SK-N-SH (cell line): ENCODE data around the gene ADAMTSL1. TPM values are rescaled to one million over a fixed set of nuclear protein-coding genes. Genes with fewer than 3 reads are reported as not detected.
"Not testable (repeated sequence)": the region's sequence is repeated elsewhere in the genome, so short reads cannot be mapped to it uniquely, and the experiment has no call there.

Source experiments
- CTCF ChIA-PET: fragments of 300-600, 350-600 bp; formaldehyde crosslinking; extraction: SDS; loops from one replicate; lab custom pipeline; 2021; lab: Yijun Ruan, JAX
- POLR2A ChIA-PET: fragments of 350-600 bp; sonication (Branson Sonifier 250); formaldehyde crosslinking; extraction: SDS; loops from one replicate; lab custom pipeline; 2020; ENCODE audit warnings: antibody characterized with exemption, inconsistent platforms; lab: Yijun Ruan, JAX
- DNase-seq: peaks from one replicate; pipeline ENCODE4 v3.0.0; 2012
- H2AFZ ChIP-seq: fragments of 200-600 bp; sonication (generic); 2 replicates; pipeline ENCODE4 v1.8.1; 2016; ENCODE audit warnings: antibody characterized with exemption, mild to moderate bottlenecking, low read depth
- H3F3A ChIP-seq: fragments of 200-600 bp; sonication (generic); replicated peaks from 2 replicates; pipeline ENCODE3; 2016; ENCODE audit warnings: antibody characterized with exemption, mild to moderate bottlenecking; ENCODE audit not compliant: insufficient read depth
- H3K27ac ChIP-seq, 2 experiments: fragments of 200-500 bp in 1 of 2; fragments of 200-600 bp in 1 of 2; sonication (Bioruptor generic) in 1 of 2; sonication (generic), shearing (Covaris generic) in 1 of 2; 2 replicates each; pipeline versions ENCODE4 v1.5.1 to v1.6.1; 2014 to 2016; ENCODE audit warnings: low read depth in 2 of 2, inconsistent platforms in 1 of 2, low read length in 1 of 2, mild to moderate bottlenecking in 1 of 2, mixed read lengths in 1 of 2
- H3K27me3 ChIP-seq: fragments of 200-600 bp; sonication (generic), shearing (Covaris generic); 2 replicates; pipeline ENCODE4 v1.6.1; 2016; ENCODE audit warnings: mixed run types; ENCODE audit not compliant: insufficient read depth
- H3K36me3 ChIP-seq, 2 experiments: fragments of 200-500 bp in 1 of 2; fragments of 200-600 bp in 1 of 2; sonication (Bioruptor generic) in 1 of 2; sonication (generic) in 1 of 2; replicated peaks in 1 of 2; 2 replicates each; pipeline versions ENCODE3 to v1.5.1; 2014 to 2016; ENCODE audit warnings: low read length in 1 of 2, mild to moderate bottlenecking in 1 of 2; ENCODE audit not compliant: insufficient read depth in 2 of 2, control insufficient read depth in 1 of 2
- H3K4me1 ChIP-seq, 2 experiments: fragments of 200-500 bp in 1 of 2; fragments of 200-600 bp in 1 of 2; sonication (Bioruptor generic) in 1 of 2; sonication (generic), shearing (Covaris generic) in 1 of 2; 2 replicates each; pipeline versions ENCODE4 v1.5.1 to v1.6.1; 2014 to 2016; ENCODE audit warnings: low read depth in 1 of 2, low read length in 1 of 2, mixed run types in 1 of 2; ENCODE audit not compliant: insufficient read depth in 2 of 2, control insufficient read depth in 1 of 2
- H3K4me2 ChIP-seq: fragments of 200-600 bp; sonication (generic), shearing (Covaris generic); 2 replicates; pipeline ENCODE4 v1.6.1; 2017; ENCODE audit warnings: mixed run types
- H3K4me3 ChIP-seq, 2 experiments: fragments of 200-500 bp in 1 of 2; fragments of 200-600 bp in 1 of 2; sonication (Bioruptor generic) in 1 of 2; sonication (generic), shearing (Covaris generic) in 1 of 2; 2 replicates each; pipeline versions ENCODE4 v1.5.1 to v1.8.1; 2014 to 2016; ENCODE audit warnings: low read depth in 2 of 2, inconsistent platforms in 1 of 2, low read length in 1 of 2, mild to moderate bottlenecking in 1 of 2, mixed read lengths in 1 of 2, moderate library complexity in 1 of 2
- H3K79me2 ChIP-seq: fragments of 200-600 bp; sonication (generic); 2 replicates; pipeline ENCODE4 v1.8.1; 2017; ENCODE audit warnings: mild to moderate bottlenecking; ENCODE audit not compliant: insufficient read depth
- H3K9ac ChIP-seq: fragments of 200-600 bp; sonication (generic); 2 replicates; pipeline ENCODE4 v1.6.1; 2017; ENCODE audit warnings: mixed run types
- H3K9me2 ChIP-seq: fragments of 200-600 bp; sonication (generic); 2 replicates; pipeline ENCODE4 v1.6.1; 2017; ENCODE audit warnings: mixed run types
- H3K9me3 ChIP-seq: fragments of 200-600 bp; sonication (generic); 2 replicates; pipeline ENCODE4 v1.6.1; 2017; ENCODE audit warnings: mixed run types, mild to moderate bottlenecking, moderate library complexity
- H4K20me1 ChIP-seq: fragments of 200-600 bp; sonication (generic); 2 replicates; pipeline ENCODE4 v1.6.1; 2017; ENCODE audit warnings: mild to moderate bottlenecking, mixed run types; ENCODE audit not compliant: insufficient read depth
- EP300 ChIP-seq, 2 experiments: IDR thresholded peaks; 2 replicates each; pipeline versions ENCODE4 v1.4.0 to v1.6.1; 2012; ENCODE audit warnings: borderline replicate concordance in 1 of 2, low read depth in 1 of 2, low read length in 1 of 2
- FOSL2 ChIP-seq: IDR thresholded peaks from 2 replicates; pipeline ENCODE4 v1.4.0; 2012; ENCODE audit warnings: low read depth, mild to moderate bottlenecking, moderate library complexity, borderline replicate concordance
- FOXJ3 ChIP-seq: sonication (generic); formaldehyde crosslinking; IDR thresholded peaks from 2 replicates; pipeline ENCODE4 v1.5.1; 2020; ENCODE audit warnings: mild to moderate bottlenecking, missing genetic modification reagents
- GABPA ChIP-seq: IDR thresholded peaks from 2 replicates; pipeline ENCODE4 v1.4.0; 2012; ENCODE audit warnings: low read depth, mild to moderate bottlenecking
- GATA2 ChIP-seq: sonication (generic); formaldehyde crosslinking; IDR thresholded peaks from 2 replicates; pipeline ENCODE4 v1.5.0; 2020; ENCODE audit warnings: mild to moderate bottlenecking, missing genetic modification reagents
- IRF3 ChIP-seq: fragments of 150-350 bp; IDR thresholded peaks from 2 replicates; pipeline ENCODE4 v1.6.1; 2016; ENCODE audit warnings: mild to moderate bottlenecking, low read depth, low read length
- JUND ChIP-seq: IDR thresholded peaks from 2 replicates; pipeline ENCODE4 v1.4.0; 2012
- MAX ChIP-seq: IDR thresholded peaks from 2 replicates; pipeline ENCODE4 v1.4.0; 2012; ENCODE audit warnings: low read depth
- MEF2A ChIP-seq: IDR thresholded peaks from 2 replicates; pipeline ENCODE4 v1.4.0; 2012; ENCODE audit warnings: low read depth, borderline replicate concordance
- MXI1 ChIP-seq: IDR thresholded peaks from 2 replicates; pipeline ENCODE4 v1.6.1; 2012; ENCODE audit warnings: mild to moderate bottlenecking, low read depth, low read length, improper control_type of control experiment
- RAD21 ChIP-seq: IDR thresholded peaks from 2 replicates; pipeline ENCODE4 v1.6.1; 2012; ENCODE audit warnings: mild to moderate bottlenecking, low read length
- RCOR1 ChIP-seq: fragments of 150-350 bp; IDR thresholded peaks from 2 replicates; pipeline ENCODE4 v1.6.1; 2017; ENCODE audit warnings: antibody characterized with exemption, low read length
- SIN3A ChIP-seq: IDR thresholded peaks from 2 replicates; pipeline ENCODE4 v1.6.1; 2012; ENCODE audit warnings: low read depth, mild to moderate bottlenecking, low read length, moderate library complexity, borderline replicate concordance
- SMC3 ChIP-seq: IDR thresholded peaks from 2 replicates; pipeline ENCODE4 v1.6.1; 2012; ENCODE audit warnings: low read depth, low read length, improper control_type of control experiment
- TAF1 ChIP-seq: IDR thresholded peaks from 2 replicates; pipeline ENCODE4 v1.6.1; 2012; ENCODE audit warnings: low read depth, mild to moderate bottlenecking, low read length, moderate library complexity, borderline replicate concordance
- TCF12 ChIP-seq: IDR thresholded peaks from 2 replicates; pipeline ENCODE4 v1.4.0; 2012
- YY1 ChIP-seq: IDR thresholded peaks from 2 replicates; pipeline ENCODE4 v1.4.0; 2012; ENCODE audit warnings: low read depth, mild to moderate bottlenecking
- ZBTB33 ChIP-seq: IDR thresholded peaks from 2 replicates; pipeline ENCODE4 v1.4.0; 2012; ENCODE audit warnings: low read depth, borderline replicate concordance
- WGBS: methylation state at CpG from one replicate; pipeline ENCODE4 v1.1.6; 2017; ENCODE audit warnings: low lambda C conversion rate; 5-methylcytosine and 5-hydroxymethylcytosine counted together
- polyA plus RNA-seq, 3 experiments: library from polyadenylated mRNA; depleted of rRNA; stranded (reverse); fragments of >200 nt; gene quantifications; 2 replicates each; pipeline ENCODE4 v1.2.3, GENCODE V29; 2012

The ADAMTSL1 gene
- polyA plus RNA-seq, 1 of the 3 experiments (the other 2 are of a cell fraction), result 114 TPM

GRCh38 chr9:18874069-18874468, 400.1 kb downstream of the ADAMTSL1 start:
- H3K9me3 ChIP-seq, result peaks cover 5% of the 10 kb centered on the region; the same call in 1 of the 2 replicates

GRCh38 chr9:18874990-18875389, 401.0 kb downstream of the ADAMTSL1 start:
- H3K4me1 ChIP-seq, POLR2A ChIA-PET, H3K4me3 ChIP-seq, DNase-seq, H3K9me3 ChIP-seq, H3K27ac ChIP-seq, H2AFZ ChIP-seq, H4K20me1 ChIP-seq, H3K9me2 ChIP-seq, CTCF ChIA-PET, H3K4me2 ChIP-seq, H3K9ac ChIP-seq, H3F3A ChIP-seq, H3K27me3 ChIP-seq: not testable (repeated sequence)
- Histone ChIP-seq H3K79me2 (peaks cover 52% of the 10 kb centered on the region), H3K36me3 (peaks cover 0 to 53% of the 10 kb centered on the region in 2 experiments)

More at GRCh38 chr9:18874069-18874468, 400.1 kb downstream of the ADAMTSL1 start:
- Histone ChIP-seq H3K79me2 (peaks cover 52% of the 10 kb centered on the region), H3K9ac (no peak overlapping the region), H3K4me2 (no peak overlapping the region), H3K36me3 (peaks cover 0 to 54% of the 10 kb centered on the region in 2 experiments), H4K20me1 (peaks cover 7% of the 10 kb centered on the region; the same call in 1 of the 2 replicates), H2AFZ (no peak overlapping the region), H3K27ac (no peak overlapping the region), H3K4me1 (no peaks in the 10 kb centered on the region), H3K9me2 (no peaks in the 10 kb centered on the region), H3K4me3 (no peak overlapping the region), H3K27me3 (no peaks in the 10 kb centered on the region)
- CTCF ChIA-PET, result no interaction called here
- WGBS, result 72% methylated on average over 4 of the region's 4 CpGs
- TF ChIP-seq FOXJ3 (no peak), TCF12 (no peak), GABPA (no peak), RAD21 (no peak), IRF3 (no peak), YY1 (no peak)
- TF ChIP-seq, all 33 proteins: peak for 0
- H3F3A ChIP-seq, result no peaks in the 10 kb centered on the region
- no peak for DNase-seq
- POLR2A ChIA-PET, result no interaction called here

GRCh38 chr9:18877984-18878383, 404.0 kb downstream of the ADAMTSL1 start:
- TF ChIP-seq TCF12 (no peak), GATA2 (CRISPR knock-in tag) (no peak), MAX (no peak), MXI1 (no peak), ZBTB33 (no peak), FOXJ3 (no peak), TAF1 (no peak), RCOR1 (no peak), RAD21 (no peak), JUND (no peak), IRF3 (no peak), EP300 (IDR thresholded peaks at IDR 0.05; ENCODE audit: borderline replicate concordance in 1 of 2, low read depth in 1 of 2, low read length in 1 of 2) (no peak), FOSL2 (no peak), SIN3A (no peak), SMC3 (no peak), MEF2A (no peak)
- TF ChIP-seq, all 33 proteins: peak for 0
- H3K4me3 ChIP-seq, result no peak overlapping the region
- H3K4me2 ChIP-seq, result no peak overlapping the region
- H3K9me2 ChIP-seq, result no peaks in the 10 kb centered on the region
- no peak overlapping the region for H3K9ac ChIP-seq
- peaks cover 4% of the 10 kb centered on the region for H3F3A ChIP-seq
- H3K9me3 ChIP-seq, result no peaks in the 10 kb centered on the region
- no peak overlapping the region for H2AFZ ChIP-seq
- no peaks in the 10 kb centered on the region for H3K27me3 ChIP-seq
- H3K27ac ChIP-seq, result no peak overlapping the region
- peaks cover 7% of the 10 kb centered on the region; the same call in 1 of the 2 replicates for H4K20me1 ChIP-seq
- H3K79me2 ChIP-seq, result peaks cover 48% of the 10 kb centered on the region
- DNase-seq, result no peak
- 86% methylated on average over 1 of the region's 3 CpGs for WGBS
- ChIA-PET POLR2A (no interaction called here), CTCF (interaction anchor here (1.2 kb wide), 1 partner anchor 623 kb away, joined by 4 read pairs; no protein-coding TSS in a partner anchor)
- no peaks in the 10 kb centered on the region for H3K4me1 ChIP-seq
- H3K36me3 ChIP-seq, result peaks cover 0 to 58% of the 10 kb centered on the region in 2 experiments
